Colon (tissue), 2 donors: ENCODE data around the gene CSHL1.
"Not testable (repeated sequence)": the region's sequence is repeated elsewhere in the genome, so short reads cannot be mapped to it uniquely, and the experiment has no call there.

Source experiments
- FAIRE-seq: peaks from 2 replicates; lab custom pipeline; 2012; peaks lifted over from hg19 to GRCh38; lab: Jason Lieb, UNC
- donor health status: control.
- donor health status: control.

CSHL1 gene

DNA sequence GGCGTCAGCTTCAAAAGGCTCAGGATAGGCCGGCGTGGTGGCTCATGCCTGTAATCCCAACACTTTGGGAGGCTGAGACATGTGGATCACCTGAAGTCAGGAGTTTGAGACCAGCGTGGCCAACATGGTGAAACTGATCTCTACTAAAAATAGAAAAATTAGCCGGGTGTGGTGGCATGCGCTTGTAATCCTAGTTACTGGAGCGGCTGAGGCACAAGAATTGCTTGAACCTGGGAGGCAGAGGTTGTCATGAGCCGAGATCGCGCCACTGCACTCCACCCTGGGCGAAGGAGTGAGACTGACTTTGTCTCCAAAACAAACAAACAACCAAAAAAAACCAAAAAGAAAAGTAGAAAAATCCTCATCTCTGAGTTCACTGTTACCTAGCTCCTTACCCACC is 25.9 kb downstream of the CSHL1 start:
- FAIRE-seq = not testable (repeated sequence)

DNA sequence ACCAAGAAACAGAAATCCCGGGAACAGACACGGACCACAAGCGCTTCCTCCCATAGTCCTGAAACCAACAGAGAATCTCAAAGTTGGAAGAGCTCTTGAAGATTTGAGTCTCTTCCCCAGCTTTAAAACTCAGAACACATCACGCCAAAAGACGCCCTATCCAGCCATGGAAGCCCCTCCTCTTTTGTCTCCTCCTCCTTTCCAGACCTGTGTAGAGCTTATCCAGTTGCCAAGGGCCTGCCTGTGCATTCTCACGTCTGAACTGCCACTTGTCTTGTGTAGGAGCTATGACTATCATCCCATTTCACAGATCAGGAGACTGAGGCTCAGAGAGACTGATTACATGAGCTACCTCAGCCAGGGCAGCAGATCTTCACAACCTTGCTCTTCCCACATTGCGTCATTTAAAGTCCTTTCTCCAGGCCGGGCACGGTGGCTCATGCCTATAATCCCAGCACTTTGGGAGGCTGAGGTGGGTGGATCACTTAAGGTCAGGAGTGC is 28.4 kb downstream of the CSHL1 start:
- not testable (repeated sequence) for FAIRE-seq

DNA sequence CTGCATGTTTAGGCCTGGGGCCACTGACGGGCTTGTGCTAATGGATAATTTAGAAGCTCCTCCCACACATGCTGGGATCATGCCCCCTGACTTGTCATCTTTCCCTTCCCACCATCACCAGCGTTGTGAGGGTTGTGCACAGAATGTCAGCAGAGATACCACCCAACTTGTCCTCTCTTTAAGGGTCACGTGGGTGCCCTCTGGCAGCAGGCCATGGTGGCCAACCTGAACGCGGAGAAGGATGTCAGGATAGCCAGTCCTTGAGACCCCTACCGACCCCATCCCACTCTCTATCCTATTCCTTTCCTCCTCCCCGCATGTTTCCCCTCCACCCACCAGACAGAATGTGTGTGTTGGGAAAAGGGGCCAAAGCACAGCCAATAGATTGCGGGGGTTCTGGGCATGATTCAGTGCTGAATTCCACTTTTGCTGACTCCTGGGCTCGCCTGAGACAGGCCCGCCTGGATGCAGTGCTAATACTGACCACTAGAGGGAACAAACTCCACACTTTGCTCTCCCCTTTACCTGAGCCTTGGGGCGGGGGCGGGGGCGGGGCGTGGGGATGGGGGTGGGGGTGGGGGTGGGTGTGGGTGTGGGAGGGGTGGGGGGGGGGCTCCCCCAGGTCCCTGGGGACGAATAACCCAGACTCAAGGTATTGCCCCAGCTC is 29.0 kb downstream of the CSHL1 start, which contains the start of gene GH2:
Gene GH2 (minus strand): TSS at position 10 of the 667 bp plus-strand sequence. CDS start 143 bp downstream, outside the sequence.
- no peak for FAIRE-seq

DNA sequence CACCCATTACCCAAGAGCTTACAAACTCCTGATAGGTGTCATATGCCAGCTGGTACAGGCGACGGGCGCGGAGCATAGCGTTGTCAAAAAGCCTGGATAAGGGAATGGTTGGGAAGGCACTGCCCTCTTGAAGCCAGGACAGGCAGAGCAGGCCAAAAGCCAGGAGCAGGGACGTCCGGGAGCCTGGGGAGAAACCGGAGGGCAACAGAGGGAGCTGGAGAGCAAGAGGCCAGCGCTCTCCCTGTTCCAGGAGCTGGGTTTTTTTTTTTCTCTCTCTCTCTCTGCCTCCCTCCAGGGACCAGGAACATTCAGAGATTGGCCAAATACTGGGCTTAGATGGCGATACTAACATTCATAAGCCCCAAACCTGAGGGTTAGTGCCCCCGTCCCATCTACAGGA is 29.7 kb downstream of the CSHL1 start:
- FAIRE-seq = not testable (repeated sequence)

DNA sequence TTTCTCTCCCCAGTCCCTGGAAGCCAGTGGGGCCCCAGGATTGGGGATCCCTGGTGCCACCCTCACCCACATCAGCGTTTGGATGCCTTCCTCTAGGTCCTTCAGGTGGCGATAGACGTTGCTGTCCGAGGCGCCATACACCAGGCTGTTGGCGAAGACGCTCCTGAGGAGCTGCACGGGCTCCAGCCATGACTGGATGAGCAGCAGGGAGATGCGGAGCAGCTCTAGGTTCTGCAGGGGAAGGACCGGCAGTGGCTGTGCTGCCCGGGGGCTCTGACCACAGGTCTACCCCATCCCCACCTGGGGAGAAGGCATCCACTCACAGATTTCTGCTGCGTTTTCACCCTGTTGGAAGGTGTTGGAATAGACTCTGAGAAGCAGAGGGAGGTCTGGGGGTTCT is 30.4 kb downstream of the CSHL1 start:
- FAIRE-seq = no peak

DNA sequence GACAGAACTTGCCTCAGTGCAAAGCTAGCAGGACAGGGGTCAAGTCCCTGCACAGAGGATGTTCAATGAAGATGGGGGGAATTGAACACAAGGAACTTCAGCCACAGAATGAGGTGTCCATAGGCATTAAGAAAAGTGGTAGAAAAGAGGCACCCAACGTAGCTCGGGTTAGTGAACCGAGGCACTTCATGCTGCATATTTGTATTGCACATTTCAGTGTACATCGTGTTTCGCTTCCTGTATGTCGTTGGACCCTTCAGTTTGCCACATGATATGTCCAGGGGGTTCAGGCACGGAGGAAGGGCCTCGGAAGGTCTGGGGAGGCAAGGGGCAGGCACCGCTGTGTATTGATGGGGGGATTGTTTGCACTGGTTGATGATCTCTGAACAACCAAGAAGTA is 32.6 kb downstream of the CSHL1 start:
- FAIRE-seq = not testable (repeated sequence)

DNA sequence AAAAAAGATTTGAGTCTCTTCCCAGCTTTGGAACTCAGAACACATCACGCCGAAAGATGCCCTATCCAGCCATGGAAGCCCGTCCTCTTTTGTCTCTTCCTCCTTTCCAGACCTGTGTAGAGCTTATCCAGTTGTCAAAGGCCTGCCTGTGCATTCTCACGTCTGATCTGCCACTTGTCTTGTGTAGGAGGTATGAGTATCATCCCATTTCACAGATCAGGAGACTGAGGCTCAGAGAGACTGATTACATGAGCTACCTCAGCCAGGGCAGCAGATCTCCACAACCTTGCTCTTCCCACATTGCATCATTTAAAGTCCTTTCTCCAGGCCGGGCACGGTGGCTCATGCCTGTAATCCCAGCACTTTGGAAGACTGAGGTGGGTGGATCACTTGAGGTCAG is 36.4 kb downstream of the CSHL1 start:
- not testable (repeated sequence) for FAIRE-seq

DNA sequence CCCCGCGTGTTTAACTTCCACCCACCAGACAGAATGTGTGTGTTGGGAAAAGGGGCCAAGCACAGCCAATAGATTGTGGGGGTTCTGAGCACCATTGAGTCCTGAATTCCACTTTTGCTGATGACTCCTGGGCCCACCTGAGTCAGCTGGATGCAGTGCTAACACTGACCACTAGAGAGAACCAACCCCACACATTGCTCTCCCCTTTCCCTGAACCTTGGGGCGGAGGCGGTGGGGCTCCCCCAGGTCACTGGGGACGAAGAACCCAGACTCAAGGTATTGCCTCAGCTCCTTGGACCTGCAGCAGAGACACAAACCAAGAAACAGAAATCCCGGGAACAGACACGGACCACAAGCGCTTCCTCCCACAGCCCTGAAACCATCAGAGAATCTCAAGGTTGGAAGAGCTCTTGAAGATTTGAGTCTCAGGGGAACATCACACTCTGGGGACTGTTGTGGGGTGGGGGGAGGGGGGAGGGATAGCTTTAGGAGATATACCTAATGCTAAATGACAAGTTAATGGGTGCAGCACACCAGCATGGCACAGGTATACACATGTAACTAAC is 36.9 kb downstream of the CSHL1 start:
- FAIRE-seq = not testable (repeated sequence)

DNA sequence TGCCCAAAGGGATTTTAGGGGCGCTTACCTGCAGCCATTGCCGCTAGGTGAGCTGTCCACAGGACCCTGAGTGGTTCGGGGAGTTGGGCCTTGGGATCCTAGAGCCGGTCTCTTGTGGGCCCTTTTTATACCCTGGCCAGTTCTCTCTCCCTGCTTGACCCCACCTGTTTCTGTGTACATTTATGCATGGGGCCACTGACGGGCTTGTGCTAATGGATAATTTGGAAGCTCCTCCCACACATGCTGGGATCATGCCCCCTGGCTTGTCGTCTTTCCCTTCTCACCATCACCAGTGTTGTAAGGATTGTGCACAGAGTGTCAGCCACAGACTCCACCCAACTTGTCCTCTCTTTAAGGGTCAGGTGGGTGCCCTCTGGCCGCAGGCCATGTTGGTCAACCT is 37.5 kb downstream of the CSHL1 start, which contains the start of gene CSH2:
Gene CSH2 (minus strand): TSS at position 101 of the 400 bp plus-strand sequence. CDS start 63 bp downstream, at position 38.
- not testable (repeated sequence) for FAIRE-seq

DNA sequence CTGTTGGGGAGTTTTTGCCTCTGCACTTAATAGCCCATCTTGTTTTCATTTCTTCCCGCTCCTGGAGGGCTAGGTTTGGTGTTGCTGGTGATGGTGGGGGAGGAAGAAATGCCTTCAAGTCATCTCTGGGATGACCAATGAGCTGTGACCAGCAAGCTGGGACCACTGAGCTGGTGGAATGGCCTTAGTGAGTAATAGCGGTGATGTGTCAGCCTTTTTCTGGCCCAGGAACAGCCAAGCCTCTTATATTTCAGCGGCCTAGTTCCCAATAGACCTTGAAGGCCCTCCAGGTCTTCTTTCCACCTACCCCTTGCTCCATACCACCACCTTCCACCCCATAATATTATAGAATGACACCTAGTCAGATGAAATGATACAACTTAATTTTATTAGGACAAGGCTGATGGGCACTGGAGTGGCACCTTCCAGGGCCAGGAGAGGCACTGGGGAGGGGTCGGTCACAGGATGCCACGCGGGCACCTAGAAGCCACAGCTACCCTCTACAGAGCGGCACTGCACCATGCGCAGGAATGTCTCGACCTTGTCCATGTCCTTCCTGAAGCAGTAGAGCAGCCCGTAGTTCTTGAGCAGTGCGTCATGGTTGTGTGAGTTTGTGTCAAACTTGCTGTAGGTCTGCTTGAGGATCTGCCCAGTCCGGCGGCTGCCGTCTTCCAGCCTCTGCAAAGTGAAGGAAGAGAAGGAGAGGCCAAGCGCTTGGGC is 39.3 kb downstream of the CSHL1 start:
- FAIRE-seq = not testable (repeated sequence)

DNA sequence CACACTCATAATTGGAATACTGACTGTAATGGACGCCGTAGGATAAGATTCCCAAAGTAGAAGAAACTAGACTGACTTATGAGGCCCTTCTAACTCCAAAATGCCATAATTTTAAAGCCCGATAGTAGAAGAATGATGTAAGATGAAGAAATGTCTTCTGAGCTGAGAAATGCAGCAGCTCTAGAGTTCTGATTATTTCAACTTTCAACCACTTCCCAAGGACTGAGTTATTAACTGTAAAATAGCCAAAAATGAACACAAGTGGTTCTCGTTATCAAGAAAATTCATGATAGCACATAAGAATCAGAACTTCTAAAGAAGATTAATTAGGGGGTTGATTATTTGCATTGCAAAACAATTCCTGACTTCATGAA is 40.8 kb downstream of the CSHL1 start:
- not testable (repeated sequence) for FAIRE-seq

DNA sequence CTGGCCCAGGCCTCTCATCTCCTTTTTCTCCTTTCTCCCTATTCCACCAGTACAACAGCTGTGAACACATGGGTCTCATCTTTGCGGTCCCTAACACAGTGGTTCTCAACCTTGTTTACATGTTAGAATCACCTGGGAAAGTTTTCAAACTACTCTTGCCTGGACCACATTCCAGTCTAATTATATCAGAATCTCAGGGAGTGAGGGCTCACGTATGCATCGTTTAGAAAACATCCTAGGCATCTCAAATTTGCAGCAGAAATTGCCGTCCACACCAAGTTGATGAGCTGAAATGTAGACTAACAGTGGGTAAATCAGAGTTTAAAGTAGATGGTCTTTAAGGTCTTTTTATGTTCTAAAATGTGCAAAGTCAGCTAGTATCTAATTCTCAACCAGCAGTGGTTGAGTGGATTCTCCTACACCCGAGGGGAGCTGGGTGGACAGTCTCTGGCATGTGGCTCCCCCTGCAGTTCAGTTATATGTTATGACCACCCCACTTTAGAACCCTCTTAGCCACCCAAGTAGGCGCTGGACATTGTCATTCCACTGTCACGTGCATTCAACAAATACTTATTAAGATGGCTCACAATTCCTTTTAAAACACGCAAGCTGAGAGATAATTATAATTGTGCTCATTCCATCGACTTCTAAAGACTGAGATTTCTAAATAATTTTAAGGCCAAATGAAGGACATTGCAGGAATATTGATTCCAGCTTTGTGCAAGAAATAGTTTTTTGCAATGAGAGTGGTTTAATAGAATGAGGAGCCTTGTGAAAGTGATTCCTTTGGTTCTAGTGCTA is 41.4 kb downstream of the CSHL1 start:
- not testable (repeated sequence) for FAIRE-seq

DNA sequence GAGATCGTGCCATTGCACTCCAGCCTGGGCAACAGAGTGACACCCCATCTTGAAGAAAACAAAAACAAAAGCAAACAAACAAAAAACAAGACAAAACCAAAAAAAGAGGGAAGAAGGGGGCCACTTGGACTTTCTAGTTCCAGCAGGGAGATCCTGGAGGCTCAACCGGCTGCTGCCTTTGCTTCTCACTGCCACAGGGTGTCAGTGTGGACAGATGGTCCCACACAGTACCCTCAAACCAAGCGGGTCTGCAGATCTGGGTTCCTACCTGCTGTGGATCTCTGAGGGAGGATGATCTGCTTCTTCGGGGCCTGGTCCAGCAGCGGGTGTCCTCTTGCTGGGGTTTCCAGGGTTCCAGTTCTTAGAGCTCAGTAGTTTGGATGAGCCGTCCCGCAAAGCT is 44.4 kb downstream of the CSHL1 start:
- FAIRE-seq = not testable (repeated sequence)
